Left renal pelvis (tissue), 4 donors: ENCODE results near the gene POLDIP3. TPM values are rescaled to one million over a fixed set of nuclear protein-coding genes. Genes with fewer than 3 reads are reported as not detected.
"Not testable (repeated sequence)": the region's sequence is repeated elsewhere in the genome, so short reads cannot be mapped to it uniquely, and the experiment has no call there.

ENCODE experiments used
- DNase-seq, 4 donors: peaks; one replicate each; pipeline ENCODE4 v3.0.0-alpha.2; 2013; ENCODE audit warnings: low read depth in 4 of 4, low spot score in 3 of 4
- polyA plus RNA-seq, 4 donors: library from polyadenylated mRNA; unstranded; fragments of 120-200 nt; gene quantifications; one replicate each; pipeline ENCODE4 v1.2.1, GENCODE V29; 2013; ENCODE audit not compliant: insufficient read length in 4 of 4

POLDIP3 gene
- polyA plus RNA-seq, 4 donors = 96.9 to 119 (median 108) TPM

- no peak for DNase-seq
Observed at GRCh38 chr22:42562279-42562678, 52.4 kb downstream of the POLDIP3 start.

GRCh38 chr22:42561856-42562255 lies 52.8 kb downstream of the POLDIP3 start:
- DNase-seq = no peak

GRCh38 chr22:42560781-42561180 lies 53.9 kb downstream of the POLDIP3 start:
- no peak for DNase-seq

- DNase-seq = no peak
Observed at GRCh38 chr22:42560381-42560780, 54.3 kb downstream of the POLDIP3 start.

- DNase-seq = peak; percentile 61 to 64 (median 62)
Observed at GRCh38 chr22:42553475-42554361, 61.0 kb downstream of the POLDIP3 start, which contains the start of gene SERHL2. Gene SERHL2 (plus strand): TSS chr22:42553956. CDS start chr22:42554021, 65 bp downstream.

- DNase-seq = not testable (repeated sequence)
Observed at GRCh38 chr22:42552294-42552647, 62.4 kb downstream of the POLDIP3 start.

GRCh38 chr22:42549331-42550060 lies 65.2 kb downstream of the POLDIP3 start:
- DNase-seq = no peak

GRCh38 chr22:42548597-42549330 lies 65.9 kb downstream of the POLDIP3 start:
- no peak for DNase-seq

GRCh38 chr22:42548126-42548525 lies 66.6 kb downstream of the POLDIP3 start:
- DNase-seq = not testable (repeated sequence)

- no peak for DNase-seq
Observed at GRCh38 chr22:42547562-42547961, 67.1 kb downstream of the POLDIP3 start.

GRCh38 chr22:42544686-42545085 lies 70.0 kb downstream of the POLDIP3 start:
- DNase-seq = no peak

GRCh38 chr22:42539236-42539771 lies 75.4 kb downstream of the POLDIP3 start:
- DNase-seq = not testable (repeated sequence)

- not testable (repeated sequence) for DNase-seq
Observed at GRCh38 chr22:42537199-42537831, 77.4 kb downstream of the POLDIP3 start.

- DNase-seq = not testable (repeated sequence)
Observed at GRCh38 chr22:42536634-42537033, 78.0 kb downstream of the POLDIP3 start.

- DNase-seq = no peak
Observed at GRCh38 chr22:42536166-42536565, 78.5 kb downstream of the POLDIP3 start.

- not testable (repeated sequence) for DNase-seq
Observed at GRCh38 chr22:42535082-42535731, 79.5 kb downstream of the POLDIP3 start.
